ENCODE measurements around the gene LPIN2. TPM values are rescaled to one million over a fixed set of nuclear protein-coding genes. Genes with fewer than 3 reads are reported as not detected.

Gene LPIN2
- total RNA-seq, 1 donor from 2014 or later = 24.9 TPM

DNA sequence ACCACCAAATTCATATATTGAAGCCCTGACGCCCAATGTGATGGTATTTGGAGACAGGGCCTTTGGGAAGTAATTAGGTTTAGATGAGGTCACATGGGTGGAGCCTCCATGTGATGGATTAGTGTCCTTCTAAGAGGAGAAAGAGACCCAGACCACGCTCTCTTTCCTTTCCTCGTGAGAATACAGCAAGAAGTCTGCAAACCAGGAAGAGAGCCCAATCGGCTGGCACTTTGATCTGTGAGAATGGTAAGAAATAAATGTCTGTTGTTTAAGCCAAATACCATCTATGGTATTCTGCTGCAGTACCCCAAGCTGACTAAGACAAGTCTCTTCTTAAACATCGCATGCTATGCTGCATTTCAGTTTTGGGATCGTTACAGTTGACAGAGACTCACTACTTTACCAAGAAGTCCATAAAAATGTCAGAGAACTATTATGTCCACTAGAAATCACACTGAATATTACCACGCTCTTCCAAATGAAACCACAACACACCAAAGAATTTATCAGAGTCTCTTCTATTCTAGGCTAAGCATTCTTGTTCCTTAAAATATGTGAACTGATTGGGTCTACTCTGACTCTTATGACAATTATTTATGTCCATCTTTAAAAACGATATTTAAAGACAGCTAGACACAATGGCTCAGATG, 48.5 kb downstream of the LPIN2 start:
- no peak overlapping the region for H3K4me3 ChIP-seq (ENCODE audit: low read depth, low read length)
- no peaks in the 10 kb centered on the region for H3K36me3 ChIP-seq (ENCODE audit: control insufficient read depth, insufficient read depth, low read length)
- H3K27me3 ChIP-seq (ENCODE audit: control insufficient read depth, insufficient read depth, low read length) = no peaks in the 10 kb centered on the region
- no peak for DNase-seq (ENCODE audit: low read depth)
- TF ChIP-seq CTCF (IDR thresholded peaks at IDR 0.05; ENCODE audit: insufficient read depth, low read length, poor library complexity, severe bottlenecking) = no peak

Other genes starting within 250 kb of the LPIN2 start
- gene EMILIN2, start 166.1 kb downstream of the LPIN2 start, total RNA-seq = 27.0 and 41.6 TPM in 2 replicates
- gene MYOM1, start 206.8 kb upstream of the LPIN2 start, total RNA-seq = 0.04 and 0.34 TPM in 2 replicates
- gene MYL12A, start 234.7 kb upstream of the LPIN2 start, total RNA-seq = 857 and 948 TPM in 2 replicates
- 535 and 537 TPM in 2 replicates for gene MYL12B, start 249.0 kb upstream of the LPIN2 start, total RNA-seq

All from kidney epithelial cell (primary cell).